GM15510 (cell line): ENCODE measurements around the gene NOP9.

Experiments
- POLR2A ChIP-seq: IDR thresholded peaks from 3 replicates; pipeline ENCODE4 v1.6.1; 2011; ENCODE audit warnings: borderline replicate concordance; ENCODE audit not compliant: insufficient read length; ENCODE audit errors: extremely low read depth

Gene NOP9

DNA sequence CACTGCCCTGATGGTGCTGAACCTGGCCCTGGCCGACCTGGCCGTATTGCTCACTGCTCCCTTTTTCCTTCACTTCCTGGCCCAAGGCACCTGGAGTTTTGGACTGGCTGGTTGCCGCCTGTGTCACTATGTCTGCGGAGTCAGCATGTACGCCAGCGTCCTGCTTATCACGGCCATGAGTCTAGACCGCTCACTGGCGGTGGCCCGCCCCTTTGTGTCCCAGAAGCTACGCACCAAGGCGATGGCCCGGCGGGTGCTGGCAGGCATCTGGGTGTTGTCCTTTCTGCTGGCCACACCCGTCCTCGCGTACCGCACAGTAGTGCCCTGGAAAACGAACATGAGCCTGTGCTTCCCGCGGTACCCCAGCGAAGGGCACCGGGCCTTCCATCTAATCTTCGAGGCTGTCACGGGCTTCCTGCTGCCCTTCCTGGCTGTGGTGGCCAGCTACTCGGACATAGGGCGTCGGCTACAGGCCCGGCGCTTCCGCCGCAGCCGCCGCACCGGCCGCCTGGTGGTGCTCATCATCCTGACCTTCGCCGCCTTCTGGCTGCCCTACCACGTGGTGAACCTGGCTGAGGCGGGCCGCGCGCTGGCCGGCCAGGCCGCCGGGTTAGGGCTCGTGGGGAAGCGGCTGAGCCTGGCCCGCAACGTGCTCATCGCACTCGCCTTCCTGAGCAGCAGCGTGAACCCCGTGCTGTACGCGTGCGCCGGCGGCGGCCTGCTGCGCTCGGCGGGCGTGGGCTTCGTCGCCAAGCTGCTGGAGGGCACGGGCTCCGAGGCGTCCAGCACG is 16.4 kb downstream of the NOP9 start:
- TF ChIP-seq POLR2A = no peak

DNA sequence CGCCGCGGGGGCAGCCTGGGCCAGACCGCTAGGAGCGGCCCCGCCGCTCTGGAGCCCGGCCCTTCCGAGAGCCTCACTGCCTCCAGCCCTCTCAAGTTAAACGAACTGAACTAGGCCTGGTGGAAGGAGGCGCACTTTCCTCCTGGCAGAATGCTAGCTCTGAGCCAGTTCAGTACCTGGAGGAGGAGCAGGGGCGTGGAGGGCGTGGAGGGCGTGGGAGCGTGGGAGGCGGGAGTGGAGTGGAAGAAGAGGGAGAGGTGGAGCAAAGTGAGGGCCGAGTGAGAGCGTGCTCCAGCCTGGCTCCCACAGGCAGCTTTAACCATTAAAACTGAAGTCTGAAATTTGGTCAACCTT is 16.9 kb downstream of the NOP9 start:
- TF ChIP-seq POLR2A = no peak

DNA sequence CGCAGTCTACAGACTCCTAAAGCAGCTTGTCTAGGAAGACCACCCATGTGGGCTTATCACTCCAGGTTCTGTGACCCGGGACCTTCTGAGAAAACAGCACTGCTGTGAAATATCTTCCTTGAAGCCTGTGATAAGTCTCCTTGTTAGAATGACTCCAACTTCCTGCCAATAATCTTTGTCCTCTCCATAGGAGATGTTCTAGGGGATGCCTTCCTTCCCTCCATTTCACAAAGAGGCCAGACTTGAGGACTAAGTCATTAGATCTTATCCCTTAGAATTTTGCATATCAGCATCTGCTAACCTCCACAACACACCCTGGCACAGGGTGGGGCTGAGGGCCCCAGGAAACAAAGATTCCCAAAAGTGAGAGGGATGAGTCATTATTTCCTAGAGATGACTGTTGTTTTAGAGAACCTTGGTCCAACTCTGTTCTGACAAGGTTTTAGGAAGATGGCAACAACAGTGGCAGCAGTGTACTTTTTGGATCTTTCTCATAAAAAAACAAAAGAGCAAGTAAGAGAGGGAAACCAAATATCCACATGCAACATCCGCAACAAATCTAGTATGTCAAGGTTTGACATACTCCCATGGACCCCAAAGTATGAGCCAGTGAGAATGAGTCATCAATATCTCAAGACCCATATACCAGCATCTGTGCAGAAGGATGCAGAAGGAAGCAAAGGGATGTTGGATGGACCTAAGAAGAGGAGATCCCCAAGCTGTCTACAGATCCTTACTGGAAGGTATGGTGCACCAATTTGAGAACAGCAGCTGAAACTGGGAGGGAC is 17.7 kb downstream of the NOP9 start:
- no peak for TF ChIP-seq POLR2A

DNA sequence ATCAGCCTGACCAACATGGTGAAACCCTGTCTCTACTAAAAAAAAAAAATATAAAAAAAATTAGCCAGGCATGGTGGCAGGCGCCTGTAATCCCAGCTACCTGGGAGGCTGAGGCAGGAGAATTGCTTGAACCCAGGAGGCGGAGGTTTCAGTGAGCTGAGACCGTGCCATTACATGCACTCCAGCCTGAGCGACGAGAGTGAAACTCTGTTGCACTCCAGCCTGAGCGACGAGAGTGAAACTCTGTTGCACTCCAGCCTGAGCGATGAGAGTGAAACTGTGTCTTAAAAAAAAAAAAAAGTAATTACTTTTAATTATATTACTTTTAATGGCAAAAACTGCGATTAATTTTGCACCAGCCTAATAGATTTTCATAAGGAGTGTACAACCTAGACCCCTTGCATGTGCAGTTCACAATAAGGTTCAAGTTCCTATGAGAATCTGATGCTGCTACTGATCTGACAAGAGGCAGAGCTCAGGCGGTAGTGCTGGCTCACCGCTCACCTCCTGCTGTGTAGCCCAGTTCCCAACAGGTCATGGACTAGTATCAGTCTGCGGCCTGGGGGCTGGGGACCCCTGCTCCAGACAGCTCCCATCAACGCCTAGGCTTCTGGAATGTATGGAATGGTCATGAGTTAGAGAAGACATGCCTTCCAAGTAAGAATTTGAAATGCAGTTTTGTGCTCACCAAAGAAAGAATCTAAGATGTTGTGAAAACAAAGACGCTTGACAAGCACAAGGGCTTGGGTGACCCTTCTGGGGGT is 21.7 kb downstream of the NOP9 start:
- no peak for TF ChIP-seq POLR2A

- no peak for TF ChIP-seq POLR2A
These were observed 23.0 kb downstream of the NOP9 start for GRCh38 chr14:24322672-24323071.

GRCh38 chr14:24323341-24323740 is 23.7 kb downstream of the NOP9 start:
- no peak for TF ChIP-seq POLR2A

DNA sequence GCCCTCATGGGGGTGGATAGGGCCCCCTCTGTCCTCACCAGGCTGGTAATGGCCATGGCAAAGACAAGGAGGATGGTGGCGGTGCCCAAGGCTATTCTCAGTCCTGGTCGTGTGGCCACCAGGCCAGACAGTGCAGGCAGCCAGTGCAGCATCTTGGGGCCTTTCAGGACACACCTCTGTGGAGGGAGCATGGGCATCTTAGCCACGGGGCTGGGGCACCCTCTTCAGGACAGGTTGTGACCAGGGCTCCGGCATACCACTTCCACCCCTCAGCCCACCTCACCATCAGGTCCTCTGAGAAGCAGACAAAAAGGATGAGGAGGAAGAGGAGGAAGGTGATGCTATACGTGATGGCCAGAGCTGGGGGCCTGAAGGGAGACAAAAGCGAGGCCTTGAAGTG is 24.4 kb downstream of the NOP9 start:
- TF ChIP-seq POLR2A = no peak

- no peak for TF ChIP-seq POLR2A
These were observed 25.4 kb downstream of the NOP9 start for GRCh38 chr14:24325041-24325530.

DNA sequence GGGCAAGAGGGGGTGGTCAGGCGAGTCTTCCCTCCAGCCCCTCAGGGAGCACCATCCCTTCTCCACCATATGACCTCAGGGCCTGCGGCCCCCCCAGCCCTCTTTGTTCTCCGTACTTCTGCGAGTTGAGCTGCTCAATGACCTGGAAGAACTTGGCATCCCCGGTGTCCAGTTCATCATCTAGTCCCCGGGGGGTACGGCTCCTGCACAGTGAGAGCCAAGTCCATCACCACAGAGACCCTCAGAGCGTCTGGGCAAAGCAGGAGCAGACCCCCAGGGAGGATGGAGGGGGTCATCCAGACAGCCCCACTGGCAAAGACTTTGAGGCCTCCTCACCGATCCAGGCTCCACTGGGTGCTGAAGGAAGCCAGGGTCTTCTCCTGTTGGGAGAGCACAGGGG is 26.3 kb downstream of the NOP9 start:
- TF ChIP-seq POLR2A = no peak

DNA sequence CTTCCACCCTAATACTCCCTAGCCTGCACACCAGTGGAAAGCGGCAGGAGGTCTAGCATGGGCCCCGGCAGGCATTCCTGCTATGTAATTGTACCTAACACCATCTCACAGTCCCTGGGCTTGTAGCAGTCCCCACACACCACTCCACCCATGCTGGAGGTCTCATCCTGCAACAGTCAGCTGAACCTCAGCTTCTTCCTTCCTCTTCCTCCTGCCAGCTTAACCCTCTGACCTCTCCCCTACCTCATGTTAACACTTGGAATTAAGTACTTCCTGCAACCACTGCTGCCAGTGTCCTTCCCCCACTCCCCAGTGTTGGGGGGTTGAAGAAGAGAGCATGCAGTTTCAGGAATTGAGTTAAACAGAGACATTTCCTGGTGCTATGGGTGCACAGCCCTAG is 27.7 kb downstream of the NOP9 start:
- no peak for TF ChIP-seq POLR2A

DNA sequence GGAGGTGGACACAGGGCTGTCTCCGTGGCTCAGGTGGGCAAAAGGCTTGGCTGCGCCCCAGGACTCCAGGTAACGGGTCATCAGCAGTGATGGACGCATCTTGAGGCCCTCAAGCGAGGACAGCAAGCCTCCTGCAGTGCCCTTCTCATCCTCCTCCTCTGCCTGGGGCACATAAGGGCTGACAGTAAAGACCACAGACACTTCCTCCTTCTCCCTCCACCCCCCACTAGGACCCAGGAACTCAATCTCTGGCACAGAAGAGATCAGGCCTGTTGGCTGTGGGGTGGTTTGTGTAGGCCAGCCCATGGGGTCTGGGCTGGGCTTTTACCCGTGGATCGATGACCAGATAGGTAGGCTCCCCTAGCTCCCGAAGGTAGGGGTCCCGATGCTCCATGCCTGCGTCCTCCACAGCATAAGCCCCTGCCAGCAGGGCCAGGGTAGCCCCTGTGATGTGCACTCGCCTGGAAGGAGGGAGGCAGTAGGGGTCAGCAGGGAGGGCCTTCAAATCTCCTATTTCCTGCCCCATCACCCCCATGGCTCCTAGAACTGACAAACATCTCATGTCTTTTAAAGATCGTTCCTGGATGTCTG is 29.5 kb downstream of the NOP9 start:
- no peak for TF ChIP-seq POLR2A

DNA sequence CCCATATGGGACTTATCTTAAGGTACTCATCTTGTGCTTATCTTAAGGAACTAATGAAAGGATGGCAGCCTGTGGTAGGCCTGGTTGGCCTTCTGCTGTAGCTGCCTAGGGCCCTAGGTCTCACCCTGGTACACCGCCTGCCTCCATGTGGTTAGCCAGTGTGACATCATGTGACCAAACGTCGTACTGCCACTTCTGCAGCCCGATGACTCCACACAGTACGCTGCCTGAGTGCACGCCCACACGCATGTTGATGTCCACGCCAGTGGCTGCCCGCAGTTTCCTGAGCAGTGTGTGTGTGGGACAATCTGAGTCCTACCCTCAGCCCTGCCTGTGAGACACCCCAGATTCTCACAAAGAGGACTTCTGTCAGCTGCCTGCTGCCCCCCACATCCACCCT is 30.1 kb downstream of the NOP9 start:
- TF ChIP-seq POLR2A = no peak

GRCh38 chr14:24330973-24331674 is 31.5 kb downstream of the NOP9 start:
- TF ChIP-seq POLR2A = no peak

GRCh38 chr14:24331731-24332267 is 32.1 kb downstream of the NOP9 start:
- no peak for TF ChIP-seq POLR2A
